ENCODE data around the gene EPB41. TPM values are rescaled to one million over a fixed set of nuclear protein-coding genes. Genes with fewer than 3 reads are reported as not detected.

Gene EPB41
- total and polyA plus RNA-seq, 12 donors: 4.1 to 36.8 (median 23.0) TPM

GRCh38 chr1:28983091-28983490 is 68.7 kb downstream of the EPB41 start:
- intact Hi-C loops (cut with DNase I): loop anchor here in 4 of 10 donors (2.0 to 10.0 kb wide), 3 partner anchors 94 to 98 kb away; no protein-coding TSS in a partner anchor
- H3K4me1 ChIP-seq: peaks cover 0 to 45% (median 10%) of the 10 kb centered on the region in 9 donors
- ATAC-seq (no peak), DNase-seq (no peak)
- 95 to 97% methylated on average over 1 of the region's 1 CpG for WGBS, 2 donors
- no peak for TF ChIP-seq CTCF (IDR thresholded peaks at IDR 0.05)
- no peaks in the 10 kb centered on the region for H3K9me3 ChIP-seq
- H3K27ac ChIP-seq: peak overlapping the region in 8 of 10 donors; percentile 13 to 73 (median 61)
- H3K4me3 ChIP-seq: no peak overlapping the region
- no peaks in the 10 kb centered on the region for H3K27me3 ChIP-seq
- H3K36me3 ChIP-seq: peaks cover 0 to 5% (median 0%) of the 10 kb centered on the region in 9 donors

- 58 to 76% methylated on average over 15 of the region's 15 CpGs for WGBS, 2 donors
- peak in 5 of 9 donors; percentile 21 to 45 (median 37) for TF ChIP-seq CTCF (IDR thresholded peaks at IDR 0.05)
- intact Hi-C loops (cut with DNase I): loop anchor here in 4 of 10 donors (2.0 to 10.0 kb wide), 3 partner anchors 95 to 99 kb away; no protein-coding TSS in a partner anchor
- Histone ChIP-seq H3K27me3 (no peaks in the 10 kb centered on the region), H3K4me3 (no peak overlapping the region), H3K36me3 (peaks cover 0 to 11% (median 0%) of the 10 kb centered on the region in 9 donors), H3K9me3 (no peaks in the 10 kb centered on the region), H3K27ac (peak overlapping the region in 8 of 10 donors; percentile 13 to 73 (median 61)), H3K4me1 (peaks cover 0 to 44% (median 10%) of the 10 kb centered on the region in 9 donors)
- ATAC-seq: peak; percentile 74 to 94 (median 83)
- DNase-seq: peak; percentile 21 to 46
Observed at GRCh38 chr1:28983509-28984310, 69.3 kb downstream of the EPB41 start.

GRCh38 chr1:28984311-28984684 is 69.9 kb downstream of the EPB41 start:
- intact Hi-C loops (cut with DNase I): loop anchor here in 3 of 10 donors (5.0 to 10.0 kb wide), 2 partner anchors 97 to 99 kb away; no protein-coding TSS in a partner anchor
- Histone ChIP-seq H3K36me3 (peaks cover 0 to 17% (median 0%) of the 10 kb centered on the region in 9 donors), H3K9me3 (no peaks in the 10 kb centered on the region), H3K4me3 (no peak overlapping the region), H3K27ac (peak overlapping the region in 6 of 10 donors; percentile 59 to 73 (median 64)), H3K27me3 (no peaks in the 10 kb centered on the region), H3K4me1 (peaks cover 0 to 44% (median 10%) of the 10 kb centered on the region in 9 donors)
- no peak for TF ChIP-seq CTCF (IDR thresholded peaks at IDR 0.05)
- no peak for ATAC-seq
- 95 to 96% methylated on average over 3 of the region's 3 CpGs for WGBS, 2 donors
- DNase-seq: no peak

GRCh38 chr1:28985427-28985826 is 71.1 kb downstream of the EPB41 start:
- Histone ChIP-seq H3K4me3 (no peak overlapping the region), H3K27ac (peak overlapping the region in 6 of 10 donors; percentile 38 to 73 (median 59)), H3K36me3 (peaks cover 0 to 19% (median 0%) of the 10 kb centered on the region in 9 donors), H3K9me3 (no peaks in the 10 kb centered on the region), H3K4me1 (peaks cover 0 to 44% (median 10%) of the 10 kb centered on the region in 9 donors), H3K27me3 (no peaks in the 10 kb centered on the region)
- intact Hi-C loops (cut with DNase I): loop anchor here in 3 of 10 donors (5.0 to 10.0 kb wide), 2 partner anchors 98 to 101 kb away; no protein-coding TSS in a partner anchor
- no peak for TF ChIP-seq CTCF (IDR thresholded peaks at IDR 0.05)
- ATAC-seq: peak in 7 of 8 donors; percentile 25 to 71 (median 70)
- 58 to 60% methylated on average over 1 of the region's 1 CpG for WGBS, 2 donors
- no peak for DNase-seq
